GM12878 (cell line): ENCODE data around the gene POLK. TPM values are rescaled to one million over a fixed set of nuclear protein-coding genes. Genes with fewer than 3 reads are reported as not detected.

Experiments used
- ATAC-seq: fragments of 200-7000 bp; cut with Tn5 transposase; 3 replicates; pipeline ENCODE4 v1.9.1; 2020; ENCODE audit warnings: mild to moderate bottlenecking, moderate library complexity
- BruUV-seq: library from RNA; stranded (reverse); fragments of 400-500 nt; replicated peaks from 2 replicates; lab custom pipeline; 2021; lab: Mats Ljungman, UMichigan
- CTCF ChIA-PET: fragments of 300-600 bp; sonication (Branson Sonifier 250); formaldehyde crosslinking; extraction: SDS; loops from one replicate; lab custom pipeline; 2021; ENCODE audit warnings: inconsistent platforms; lab: Yijun Ruan, JAX
- POLR2A ChIA-PET: fragments of 350-600 bp; formaldehyde crosslinking; extraction: SDS; loops from one replicate; lab custom pipeline; 2021; ENCODE audit warnings: inconsistent platforms; lab: Charles Lee
- RAD21 ChIA-PET: fragments of 300-600 bp; sonication (Branson Sonifier 250); formaldehyde crosslinking; loops from one replicate; lab custom pipeline; 2023; ENCODE audit warnings: antibody characterized with exemption; ENCODE audit not compliant: unreplicated experiment; lab: Charles Lee
- SMC1A ChIA-PET: fragments of 300-600 bp; sonication (Branson Sonifier 250); formaldehyde crosslinking; loops from one replicate; lab custom pipeline; 2023; ENCODE audit not compliant: unreplicated experiment, uncharacterized antibody; lab: Charles Lee
- DNase-seq: peaks from one replicate; pipeline ENCODE4 v3.0.0-alpha.2; 2011; ENCODE audit warnings: low read depth, low spot score
- FAIRE-seq: peaks from 3 replicates; lab custom pipeline; 2011; peaks lifted over from hg19 to GRCh38; lab: Jason Lieb, UNC
- H2AFZ ChIP-seq: 2 replicates; pipeline ENCODE4 v1.6.0; 2011; ENCODE audit warnings: low read depth, low read length, control low read depth; ENCODE audit not compliant: control insufficient read depth
- H3K27ac ChIP-seq: 2 replicates; pipeline ENCODE4 v1.5.1; 2011; ENCODE audit warnings: control low read depth; ENCODE audit not compliant: control insufficient read depth, insufficient read depth
- H3K27me3 ChIP-seq, 2 experiments: replicated peaks in 1 of 2; 2 replicates each; pipeline versions ENCODE4 v1.6.0 to v1.6.1; 2011; ENCODE audit warnings: low read length in 1 of 2; ENCODE audit not compliant: control insufficient read depth in 2 of 2, insufficient read depth in 2 of 2
- H3K36me3 ChIP-seq, 2 experiments: 2 replicates each; pipeline ENCODE4 v1.5.1; 2011; ENCODE audit warnings: low read length in 1 of 2; ENCODE audit not compliant: control insufficient read depth in 2 of 2, insufficient read depth in 2 of 2
- H3K4me1 ChIP-seq: 2 replicates; pipeline ENCODE4 v1.6.1; 2011; ENCODE audit warnings: mild to moderate bottlenecking, low read length, moderate library complexity, mixed read lengths; ENCODE audit not compliant: control insufficient read depth, insufficient read depth
- H3K4me2 ChIP-seq: 2 replicates; pipeline ENCODE4 v1.6.0; 2011; ENCODE audit warnings: control low read depth; ENCODE audit not compliant: control insufficient read depth, insufficient read depth
- H3K4me3 ChIP-seq: fragments of 200-600 bp; sonication (generic); 2 replicates; pipeline ENCODE4 v1.5.1; 2016
- H3K79me2 ChIP-seq: 2 replicates; pipeline ENCODE4 v1.6.0; 2011; ENCODE audit warnings: low read length; ENCODE audit not compliant: control insufficient read depth, insufficient read depth
- H3K9ac ChIP-seq: 2 replicates; pipeline ENCODE4 v1.8.0; 2011; ENCODE audit warnings: low read length, control low read depth, mixed read lengths; ENCODE audit not compliant: control insufficient read depth, insufficient read depth
- H3K9me3 ChIP-seq: replicated peaks from 3 replicates; pipeline ENCODE4 v1.5.1; 2011; ENCODE audit warnings: mild to moderate bottlenecking, low read length; ENCODE audit not compliant: control insufficient read depth, insufficient read depth
- H4K20me1 ChIP-seq: 2 replicates; pipeline ENCODE4 v1.6.0; 2011; ENCODE audit not compliant: control insufficient read depth, insufficient read depth
- BCL3 ChIP-seq: IDR thresholded peaks from 2 replicates; pipeline ENCODE4 v1.6.1; 2011; ENCODE audit warnings: borderline replicate concordance, low read depth, mild to moderate bottlenecking, moderate library complexity, low read length; ENCODE audit not compliant: insufficient read depth, poor library complexity, severe bottlenecking
- BRCA1 ChIP-seq: IDR thresholded peaks from 2 replicates; pipeline ENCODE4 v1.6.1; 2011; ENCODE audit warnings: low read depth, low read length, improper control_type of control experiment
- CHD1 ChIP-seq: IDR thresholded peaks from 2 replicates; pipeline ENCODE4 v1.6.1; 2012; ENCODE audit warnings: low read depth, low read length, improper control_type of control experiment
- CHD4 ChIP-seq: fragments of 200-600 bp; sonication (generic); IDR thresholded peaks from 2 replicates; pipeline ENCODE4 v1.6.1; 2016; ENCODE audit warnings: mild to moderate bottlenecking
- NFXL1 ChIP-seq: fragments of 450-650 bp; IDR thresholded peaks from 2 replicates; pipeline ENCODE4 v1.6.1; 2017; ENCODE audit warnings: antibody characterized with exemption, mild to moderate bottlenecking, borderline replicate concordance
- RB1 ChIP-seq: fragments of 450-650 bp; formaldehyde crosslinking; IDR thresholded peaks from 2 replicates; pipeline ENCODE4 v1.6.1; 2017; ENCODE audit warnings: mild to moderate bottlenecking, borderline replicate concordance
- SMC3 ChIP-seq: IDR thresholded peaks from 2 replicates; pipeline ENCODE4 v1.6.1; 2011; ENCODE audit warnings: low read length, improper control_type of control experiment, borderline replicate concordance
- STAT1 ChIP-seq: fragments of 450-650 bp; conservative IDR thresholded peaks from 2 replicates; pipeline ENCODE4 v1.6.1; 2014; ENCODE audit warnings: antibody characterized with exemption, mild to moderate bottlenecking
- SUPT20H ChIP-seq: IDR thresholded peaks from 2 replicates; pipeline ENCODE4 v1.6.1; 2011; ENCODE audit warnings: low read depth, mild to moderate bottlenecking, low read length, moderate library complexity, borderline replicate concordance; ENCODE audit not compliant: control insufficient read depth
- TBL1XR1 ChIP-seq: IDR thresholded peaks from 2 replicates; pipeline ENCODE4 v1.6.1; 2012; ENCODE audit warnings: low read depth, low read length, improper control_type of control experiment
- ZNF274 ChIP-seq: IDR thresholded peaks from one replicate; pipeline ENCODE4 v1.8.0; 2011; ENCODE audit not compliant: insufficient read length, insufficient read depth
- ZNF384 ChIP-seq: IDR thresholded peaks from 2 replicates; pipeline ENCODE4 v1.6.1; 2012; ENCODE audit warnings: low read depth, mild to moderate bottlenecking, low read length, improper control_type of control experiment, borderline replicate concordance
- ZZZ3 ChIP-seq: IDR thresholded peaks from 2 replicates; pipeline ENCODE4 v1.6.1; 2011; ENCODE audit warnings: low read depth; ENCODE audit not compliant: control insufficient read depth, insufficient read length
- in situ Hi-C: fragments of 300-500 bp; cut with MboI; formaldehyde crosslinking; loops from 9 replicates; pipeline ENCODE4 v1.14.3; 2018; ENCODE audit warnings: mixed read lengths
- intact Hi-C: fragments of 100-400 bp; cut with micrococcal nuclease; formaldehyde crosslinking; loops from one replicate; pipeline ENCODE4 v1.14.2; 2022; ENCODE audit not compliant: unreplicated experiment
- polyA plus RNA-seq, 11 experiments: library from polyadenylated mRNA; depleted of rRNA in 4 of 11; unstranded in 6 of 11; stranded (reverse) in 5 of 11; fragments of >200 nt; fragmentation: Nextera tagmentation in 4 of 11; fragmentation: Illumina TruSeq in 1 of 11; extraction: Ambion mirVana in 4 of 11; extraction: Trizol in 1 of 11; gene quantifications; 1 replicate in 1 of 11; 2 replicates in 10 of 11; pipeline versions ENCODE4 v1.2.1 to v1.2.3, GENCODE V29; 2011 to 2016; ENCODE audit warnings: inconsistent platforms in 2 of 11, missing spikeins in 2 of 11, low read depth in 1 of 11
- total RNA-seq, 4 experiments: library from RNA; depleted of rRNA in 3 of 4; stranded (reverse); fragments of >200 nt in 3 of 4; fragmentation: Illumina TruSeq in 1 of 4; extraction: Trizol in 1 of 4; gene quantifications; 2 replicates each; pipeline versions ENCODE4 v1.2.1 to v1.2.3, GENCODE V29; 2013 to 2021
- TF ChIP-seq, protein P1 (sequence below): IDR thresholded peaks from 2 replicates; pipeline ENCODE4 v1.6.1; 2012; ENCODE audit warnings: mild to moderate bottlenecking, low read depth, low read length

POLK gene
- total and polyA plus RNA-seq, 10 of the 15 experiments (the other 5 are each of a cell fraction or from before 2014, with no cell fraction given) = 10.4 to 47.6 (median 29.0) TPM

DNA sequence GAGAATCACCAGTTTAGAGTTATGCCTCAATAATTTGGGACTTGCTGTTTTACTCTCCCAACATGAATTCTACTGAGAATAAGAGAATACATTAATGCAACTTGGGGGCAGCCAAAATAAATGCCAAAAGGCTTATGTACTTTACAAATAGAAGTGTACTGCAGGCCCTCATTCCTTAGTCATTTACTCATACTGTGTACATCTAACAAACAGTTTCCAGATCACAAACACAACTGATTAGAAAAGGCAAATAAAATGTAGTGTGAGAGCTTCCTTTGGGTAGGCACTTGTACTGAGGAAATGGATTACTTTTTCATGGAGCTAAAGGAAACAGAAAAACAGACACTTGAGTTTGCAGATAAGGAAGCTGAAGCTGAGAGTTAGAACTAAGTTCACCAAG, 112.2 kb downstream of the POLK start:
- Histone ChIP-seq H3K27ac (no peak overlapping the region), H3K27me3 (no peaks in the 10 kb centered on the region), H3K4me2 (no peak overlapping the region), H2AFZ (no peak overlapping the region), H3K9me3 (no peaks in the 10 kb centered on the region), H3K36me3 (no peaks in the 10 kb centered on the region), H3K4me3 (no peak overlapping the region), H4K20me1 (no peaks in the 10 kb centered on the region), H3K79me2 (no peaks in the 10 kb centered on the region), H3K9ac (no peak overlapping the region), H3K4me1 (no peaks in the 10 kb centered on the region)
- intact Hi-C loops (no loop called here), in situ Hi-C loops (no loop called here)
- no TSS peak for BruUV-seq
- ChIA-PET RAD21 (no interaction called here), CTCF (interaction anchor here (0.9 kb wide), 1 partner anchor 41 kb away, joined by 3 read pairs; no protein-coding TSS in a partner anchor), POLR2A (no interaction called here), SMC1A (no interaction called here)
- FAIRE-seq (no peak), DNase-seq (no peak), ATAC-seq (no peak)
- TF ChIP-seq SMC3 = no peak
- TF ChIP-seq CHD1 = no peak
- TF ChIP-seq BCL3 = no peak
- TF ChIP-seq BRCA1 = no peak
- no peak for TF ChIP-seq ZNF384
- no peak for TF ChIP-seq STAT1
- TF ChIP-seq, protein P1, sequence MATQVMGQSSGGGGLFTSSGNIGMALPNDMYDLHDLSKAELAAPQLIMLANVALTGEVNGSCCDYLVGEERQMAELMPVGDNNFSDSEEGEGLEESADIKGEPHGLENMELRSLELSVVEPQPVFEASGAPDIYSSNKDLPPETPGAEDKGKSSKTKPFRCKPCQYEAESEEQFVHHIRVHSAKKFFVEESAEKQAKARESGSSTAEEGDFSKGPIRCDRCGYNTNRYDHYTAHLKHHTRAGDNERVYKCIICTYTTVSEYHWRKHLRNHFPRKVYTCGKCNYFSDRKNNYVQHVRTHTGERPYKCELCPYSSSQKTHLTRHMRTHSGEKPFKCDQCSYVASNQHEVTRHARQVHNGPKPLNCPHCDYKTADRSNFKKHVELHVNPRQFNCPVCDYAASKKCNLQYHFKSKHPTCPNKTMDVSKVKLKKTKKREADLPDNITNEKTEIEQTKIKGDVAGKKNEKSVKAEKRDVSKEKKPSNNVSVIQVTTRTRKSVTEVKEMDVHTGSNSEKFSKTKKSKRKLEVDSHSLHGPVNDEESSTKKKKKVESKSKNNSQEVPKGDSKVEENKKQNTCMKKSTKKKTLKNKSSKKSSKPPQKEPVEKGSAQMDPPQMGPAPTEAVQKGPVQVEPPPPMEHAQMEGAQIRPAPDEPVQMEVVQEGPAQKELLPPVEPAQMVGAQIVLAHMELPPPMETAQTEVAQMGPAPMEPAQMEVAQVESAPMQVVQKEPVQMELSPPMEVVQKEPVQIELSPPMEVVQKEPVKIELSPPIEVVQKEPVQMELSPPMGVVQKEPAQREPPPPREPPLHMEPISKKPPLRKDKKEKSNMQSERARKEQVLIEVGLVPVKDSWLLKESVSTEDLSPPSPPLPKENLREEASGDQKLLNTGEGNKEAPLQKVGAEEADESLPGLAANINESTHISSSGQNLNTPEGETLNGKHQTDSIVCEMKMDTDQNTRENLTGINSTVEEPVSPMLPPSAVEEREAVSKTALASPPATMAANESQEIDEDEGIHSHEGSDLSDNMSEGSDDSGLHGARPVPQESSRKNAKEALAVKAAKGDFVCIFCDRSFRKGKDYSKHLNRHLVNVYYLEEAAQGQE = no peak
- TF ChIP-seq SUPT20H = no peak
- TF ChIP-seq NFXL1 = no peak
- no peak for TF ChIP-seq TBL1XR1
- TF ChIP-seq ZNF274 = no peak
- no peak for TF ChIP-seq RB1
- no peak for TF ChIP-seq CHD4
- no peak for TF ChIP-seq ZZZ3
